ENCODE data around the gene HS6ST3. TPM values are rescaled to one million over a fixed set of nuclear protein-coding genes. Genes with fewer than 3 reads are reported as not detected.

The HS6ST3 gene
- total and polyA plus RNA-seq, 2 donors (not counting 3 experiments of a cell fraction or from before 2014, with no cell fraction given) = 0.03 to 0.15 TPM

- H3K9me1 ChIP-seq (replicated peaks; ENCODE audit: control insufficient read depth, extremely low read depth, insufficient read depth, low read length) = no peaks in the 10 kb centered on the region
- no peak overlapping the region for H3K9ac ChIP-seq (replicated peaks; ENCODE audit: extremely low read depth, insufficient read depth, low read length)
- ChIA-PET POLR2A (no interaction called here), CTCF (no interaction called here)
- dilution Hi-C loops (cut with MboI; ENCODE audit: extremely low pct_ligation_motif_present, low sequenced_read_pairs) (no loop called here), intact Hi-C loops (cut with micrococcal nuclease) (no loop called here)
- no peak for FAIRE-seq
- H3K4me2 ChIP-seq (ENCODE audit: insufficient read depth, low read length) = no peak overlapping the region
- no peak overlapping the region for H3K27ac ChIP-seq (ENCODE audit: insufficient read depth, low read depth, low read length)
- no peak overlapping the region for H2AFZ ChIP-seq (ENCODE audit: low read depth, low read length)
- H3K27me3 ChIP-seq (ENCODE audit: control insufficient read depth in 2 of 2, insufficient read depth in 2 of 2, low read length in 2 of 2) = no peaks in the 10 kb centered on the region
- TF ChIP-seq JUN (IDR thresholded peaks at IDR 0.05; ENCODE audit: borderline replicate concordance, insufficient read depth, insufficient read length, low read depth) = no peak
- no peak for TF ChIP-seq MAX (IDR thresholded peaks at IDR 0.05; ENCODE audit: insufficient read depth, insufficient read length)
- no peak for TF ChIP-seq MYC (IDR thresholded peaks at IDR 0.05; ENCODE audit: low read depth, low read length)
- TF ChIP-seq POLR2A (IDR thresholded peaks at IDR 0.05; ENCODE audit: low read depth, low read length) = no peak
- TF ChIP-seq CTCF (IDR thresholded peaks at IDR 0.05; ENCODE audit: extremely low read depth in 1 of 2, insufficient read depth in 1 of 2, low read depth in 1 of 2, low read length in 2 of 2) = no peak
- no peak for TF ChIP-seq POLR2AphosphoS5 (IDR thresholded peaks at IDR 0.05; ENCODE audit: insufficient read depth, low read depth, low read length)
- TF ChIP-seq GATA2 (IDR thresholded peaks at IDR 0.05; ENCODE audit: insufficient read depth, insufficient read length, low read depth, low read length) = no peak
- no peaks in the 10 kb centered on the region for H3K79me2 ChIP-seq (ENCODE audit: control insufficient read depth, insufficient read depth, low read length)
- no peaks in the 10 kb centered on the region for H3K36me3 ChIP-seq (ENCODE audit: control insufficient read depth in 2 of 2, extremely low read depth in 1 of 2, insufficient read depth in 2 of 2, low read length in 2 of 2)
- H4K20me1 ChIP-seq (replicated peaks; ENCODE audit: control insufficient read depth, extremely low read depth, insufficient read depth, low read length) = no peaks in the 10 kb centered on the region
- no TSS peak for BruUV-seq (replicated peaks)
- no peak for DNase-seq (ENCODE audit: low read depth, low spot score)
- H3K4me3 ChIP-seq (replicated peaks in 1 of 3; ENCODE audit: insufficient read depth in 1 of 3, low read depth in 1 of 3, low read length in 3 of 3) = no peak overlapping the region
- H3K9me3 ChIP-seq (replicated peaks; ENCODE audit: control insufficient read depth, insufficient read depth, low read length) = no peaks in the 10 kb centered on the region
- H3K4me1 ChIP-seq (ENCODE audit: control insufficient read depth, extremely low read depth, insufficient read depth, low read length) = no peaks in the 10 kb centered on the region
Observed at GRCh38 chr13:96720446-96720845, 630.5 kb downstream of the HS6ST3 start.

Measured in endothelial cell of umbilical vein (primary cell).